Stimulated activated naive CD4-positive, alpha-beta T cell treated with Interleukin-2 at 50 U/mL for 16 hours (primary cell): ENCODE results near the gene STX1B.
"Not testable (repeated sequence)": the region's sequence is repeated elsewhere in the genome, so short reads cannot be mapped to it uniquely, and the experiment has no call there.

Experiments used
- DNase-seq: peaks from one replicate; lab custom pipeline; 2025; lab: John Stamatoyannopoulos, UW

STX1B gene

GRCh38 chr16:31010585-31011325 lies at the start of gene STX1B:
Gene STX1B (minus strand): TSS chr16:31010638. CDS start chr16:31010396, 242 bp downstream.
- peak; percentile 8 for DNase-seq

GRCh38 chr16:31055613-31056012 lies 45.2 kb upstream of the STX1B start:
- DNase-seq: no peak

DNA sequence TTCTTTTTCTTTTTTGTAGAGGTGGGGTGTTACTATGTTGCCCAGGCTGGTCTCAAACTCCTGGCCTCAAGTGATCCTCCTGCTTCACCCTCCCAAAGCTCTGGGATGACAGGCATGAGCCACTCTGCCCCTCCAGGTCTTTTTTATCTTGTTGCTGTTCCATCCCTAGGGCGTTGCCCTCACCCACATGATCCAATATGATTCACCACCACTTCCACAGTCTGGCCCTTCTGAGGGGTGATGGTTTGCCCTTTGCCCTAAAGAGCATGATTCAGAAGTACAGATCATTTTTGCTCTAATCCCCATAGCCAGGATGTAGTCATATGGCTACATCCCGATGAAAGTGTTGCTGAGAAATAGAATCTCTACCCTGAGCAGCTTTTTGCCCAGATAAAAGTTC lies 41.7 kb upstream of the STX1B start:
- no peak for DNase-seq

DNA sequence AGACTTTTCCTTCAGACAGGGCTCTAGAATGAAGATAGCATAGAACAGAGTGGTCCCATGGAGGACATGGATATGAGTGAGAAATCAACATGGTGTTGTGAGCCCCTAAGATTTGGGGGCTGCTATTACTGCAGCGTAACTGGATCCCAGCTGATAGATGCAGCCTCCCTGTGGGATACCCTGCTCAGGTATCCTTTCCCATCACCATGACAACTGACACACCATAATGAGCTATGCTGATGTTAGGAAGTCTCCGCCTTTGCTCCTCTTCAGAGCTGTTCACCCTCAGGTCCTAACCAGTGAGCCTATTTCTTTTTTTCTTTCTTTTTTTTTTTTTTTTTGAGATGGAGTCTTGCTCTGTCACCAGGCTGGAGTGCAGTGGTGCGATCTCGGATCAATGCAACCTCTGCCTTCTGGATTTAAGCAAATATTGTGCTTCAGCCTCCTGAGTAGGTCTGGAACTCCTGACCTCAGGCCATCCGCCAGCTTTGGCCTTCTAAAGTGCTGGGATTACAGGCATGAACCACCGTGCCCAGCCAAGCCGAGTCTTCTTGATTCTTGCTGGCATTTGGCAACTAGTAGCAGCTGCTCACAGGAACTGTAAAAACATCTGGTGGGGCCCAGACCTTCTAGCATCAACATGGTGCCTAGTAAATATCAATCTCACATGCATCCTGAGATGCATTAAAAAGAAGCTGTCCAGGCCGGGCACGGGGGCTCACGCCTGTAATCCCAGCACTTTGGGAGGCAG lies 40.0 kb upstream of the STX1B start:
- DNase-seq: no peak

- DNase-seq: no peak
Measured at GRCh38 chr16:31043898-31044481, 33.6 kb upstream of the STX1B start.

- DNase-seq: no peak
Measured at GRCh38 chr16:31043352-31043751, 32.9 kb upstream of the STX1B start.

DNA sequence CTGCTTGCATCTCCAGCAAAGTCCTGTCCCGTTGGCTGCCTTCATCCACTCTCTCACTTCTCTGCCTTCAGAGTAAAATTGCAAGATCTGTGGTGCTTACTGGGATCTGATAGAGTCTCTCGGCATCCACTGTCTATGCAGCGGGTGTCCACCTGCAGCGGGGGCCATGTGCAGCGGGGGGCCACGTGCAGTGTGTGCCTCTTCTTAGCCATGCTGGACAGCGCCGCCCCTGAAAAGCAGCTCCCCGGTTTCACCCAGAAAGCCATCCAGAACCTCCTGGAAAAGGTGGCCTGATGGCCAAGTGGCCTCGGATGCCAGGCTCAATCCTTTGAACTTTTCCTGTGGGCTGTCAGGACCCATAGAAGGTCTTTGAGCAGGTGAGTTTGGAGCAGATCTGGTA lies 32.4 kb upstream of the STX1B start:
- no peak for DNase-seq

GRCh38 chr16:31038993-31039392 lies 28.6 kb upstream of the STX1B start:
- no peak for DNase-seq

DNA sequence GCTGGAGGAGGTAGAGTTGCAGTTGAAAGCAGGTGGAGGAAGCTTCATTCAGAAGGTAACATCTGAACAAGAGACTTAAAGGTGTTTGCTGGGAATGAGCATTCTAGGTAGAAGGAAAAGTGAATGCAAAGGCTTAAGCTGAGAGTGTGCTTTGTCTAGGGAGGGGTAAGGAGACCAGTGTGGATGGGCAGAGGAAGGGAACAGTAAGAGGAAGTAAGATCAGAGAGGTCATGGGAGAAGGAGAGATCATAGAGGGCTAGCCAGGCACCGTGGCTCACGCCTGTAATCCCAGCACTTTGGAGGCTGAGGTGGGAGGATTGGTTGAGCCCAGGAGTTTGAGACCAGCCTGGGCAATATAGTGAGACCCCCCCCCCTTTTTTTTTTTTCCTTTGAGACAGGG lies 26.3 kb upstream of the STX1B start:
- no peak for DNase-seq

DNA sequence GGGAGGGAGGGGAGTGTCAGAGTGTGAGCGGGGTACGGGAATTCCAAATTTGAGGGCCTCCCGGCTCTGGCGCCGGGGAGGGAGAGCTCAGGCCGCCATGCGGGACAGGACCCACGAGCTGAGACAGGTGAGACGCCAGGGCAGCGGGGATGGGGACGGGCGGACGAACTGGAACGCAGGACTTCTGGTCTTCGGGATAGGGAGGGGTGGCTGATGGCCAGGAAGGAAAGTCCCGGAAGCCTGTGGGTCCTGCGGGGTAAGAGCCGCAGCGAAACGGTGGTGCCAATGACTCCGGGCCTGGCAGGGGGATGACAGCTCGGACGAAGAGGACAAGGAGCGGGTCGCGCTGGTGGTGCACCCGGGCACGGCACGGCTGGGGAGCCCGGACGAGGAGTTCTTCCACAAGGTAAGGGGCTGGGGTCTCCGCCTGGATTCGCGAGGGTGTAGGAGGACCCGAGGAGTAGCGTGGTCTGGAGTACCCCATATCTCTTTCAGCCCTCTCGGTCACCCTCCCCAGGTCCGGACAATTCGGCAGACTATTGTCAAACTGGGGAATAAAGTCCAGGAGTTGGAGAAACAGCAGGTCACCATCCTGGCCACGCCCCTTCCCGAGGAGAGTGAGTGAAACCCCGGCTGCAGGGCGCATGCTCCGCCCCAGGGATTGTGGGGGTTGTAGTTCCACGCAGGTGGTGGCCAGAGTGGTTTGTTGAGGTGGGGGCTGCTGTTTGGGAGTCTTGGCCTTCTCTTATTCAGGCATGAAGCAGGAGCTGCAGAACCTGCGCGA lies 23.5 kb upstream of the STX1B start:
- DNase-seq: peak; percentile 89

DNA sequence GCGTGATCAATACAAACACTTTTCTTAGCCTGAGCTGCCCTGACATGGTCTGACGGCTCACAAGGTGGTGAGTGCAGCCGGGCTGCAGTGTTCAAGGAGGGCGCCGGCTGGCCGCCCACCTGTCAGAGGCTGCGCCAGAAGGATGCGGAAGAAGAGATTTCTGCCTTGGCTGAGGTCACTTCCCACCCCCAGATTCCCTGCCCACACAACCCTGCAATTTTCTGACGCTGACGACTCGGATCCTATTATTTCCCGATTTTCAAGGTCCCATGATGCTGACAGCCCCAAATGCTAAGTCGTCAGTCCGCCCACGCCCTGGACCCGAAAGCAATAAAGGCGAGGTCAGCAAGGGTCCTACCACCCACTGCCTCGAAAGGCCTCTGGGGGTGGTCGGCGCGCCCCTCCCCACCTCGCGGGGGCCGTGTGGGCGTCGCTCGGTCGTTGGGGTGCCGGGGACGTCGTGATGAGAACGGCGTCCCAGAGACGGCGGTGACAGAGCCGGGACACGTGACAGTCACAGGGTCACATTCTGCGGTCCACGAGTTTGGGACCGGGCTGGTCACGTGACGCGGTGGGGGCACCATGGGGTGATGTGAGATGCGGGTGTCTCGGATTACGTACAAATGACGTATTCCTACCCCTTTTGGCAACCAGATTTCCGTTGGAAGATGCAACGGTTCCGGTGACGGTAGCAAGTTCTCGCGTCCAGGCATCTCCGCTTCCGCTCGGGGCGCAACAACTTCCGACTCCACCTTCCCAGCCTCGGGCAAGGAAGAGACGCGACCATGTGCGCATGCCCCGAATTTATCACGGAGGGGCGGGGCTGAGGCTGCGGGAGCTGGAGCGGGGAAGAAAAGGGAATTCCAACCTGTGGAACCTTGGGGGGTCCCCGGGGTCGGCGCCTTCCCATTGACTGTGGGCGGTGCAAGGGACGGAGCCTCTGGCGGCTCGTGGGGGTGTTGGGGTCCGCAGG lies 22.6 kb upstream of the STX1B start, which contains the start of gene STX4:
STX4 (plus strand) TSS at position 823 of the 973 bp plus-strand sequence. CDS start 248 bp downstream, outside the sequence.
- DNase-seq: peak; percentile 97

- no peak for DNase-seq
Measured at GRCh38 chr16:31031276-31031675, 20.8 kb upstream of the STX1B start.

DNA sequence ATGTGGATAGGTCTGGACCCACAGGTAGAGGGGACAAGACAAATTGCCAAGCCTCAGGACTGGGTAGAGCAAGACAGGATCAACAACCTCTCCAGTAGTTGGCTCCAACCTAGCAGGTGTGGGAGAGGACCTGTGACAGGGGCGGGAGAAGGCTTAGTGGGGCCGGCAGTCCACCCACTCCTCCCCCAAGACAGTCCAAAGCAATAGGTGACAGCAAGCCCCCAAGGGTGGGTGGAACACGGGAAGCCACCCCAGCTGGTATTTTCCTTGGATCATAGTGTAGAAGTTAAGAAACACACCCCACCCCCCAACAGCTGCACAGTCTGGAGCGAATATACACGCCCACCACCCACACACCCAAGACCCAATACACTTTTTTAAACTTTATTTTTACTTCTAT lies 18.8 kb upstream of the STX1B start:
- DNase-seq: no peak

DNA sequence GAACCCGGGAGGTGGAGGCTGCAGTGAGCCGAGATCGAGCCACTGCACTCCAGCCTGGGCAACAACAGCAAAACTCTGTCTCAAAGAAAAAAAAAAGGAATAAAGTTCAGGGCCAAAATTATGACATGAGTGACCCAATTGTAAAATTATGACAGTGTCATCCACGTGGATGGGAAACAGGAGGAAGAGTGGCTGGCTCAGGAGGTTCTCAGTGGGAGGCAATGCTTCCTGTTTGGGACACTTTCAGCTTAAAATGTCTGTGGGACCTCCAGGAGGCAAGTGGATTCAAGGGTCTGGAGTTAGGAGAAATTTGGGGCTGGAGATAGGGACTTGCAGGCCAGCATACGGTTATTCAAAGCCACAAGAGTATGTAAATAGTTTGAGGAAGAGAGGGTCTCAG lies 14.9 kb upstream of the STX1B start:
- no peak for DNase-seq

GRCh38 chr16:31023627-31024226 lies 13.3 kb upstream of the STX1B start:
- DNase-seq: no peak

- no peak for DNase-seq
Measured at GRCh38 chr16:31023252-31023602, 12.8 kb upstream of the STX1B start.

GRCh38 chr16:31022544-31023251 lies 12.3 kb upstream of the STX1B start:
- DNase-seq: no peak

GRCh38 chr16:31020536-31020935 lies 10.1 kb upstream of the STX1B start:
- DNase-seq: no peak

DNA sequence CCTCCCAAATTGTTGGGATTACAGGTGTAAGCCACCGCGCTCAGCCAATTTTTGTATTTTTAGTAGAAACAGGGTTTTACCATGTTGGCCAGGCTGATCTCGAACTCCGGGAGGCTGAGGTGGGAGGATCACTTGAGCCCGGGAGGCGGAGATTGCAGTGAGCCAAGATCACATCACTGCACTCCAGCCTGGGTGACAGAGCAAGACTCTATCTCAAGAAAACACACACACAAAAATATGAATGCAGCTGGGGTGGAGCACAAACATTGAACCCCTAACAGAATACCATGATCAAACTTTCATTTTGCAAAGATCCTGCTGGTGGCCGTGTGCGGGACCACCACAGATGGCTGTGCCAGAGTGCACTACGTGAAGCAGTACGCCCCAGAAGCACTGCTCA lies 7.3 kb upstream of the STX1B start:
- DNase-seq: not testable (repeated sequence)

DNA sequence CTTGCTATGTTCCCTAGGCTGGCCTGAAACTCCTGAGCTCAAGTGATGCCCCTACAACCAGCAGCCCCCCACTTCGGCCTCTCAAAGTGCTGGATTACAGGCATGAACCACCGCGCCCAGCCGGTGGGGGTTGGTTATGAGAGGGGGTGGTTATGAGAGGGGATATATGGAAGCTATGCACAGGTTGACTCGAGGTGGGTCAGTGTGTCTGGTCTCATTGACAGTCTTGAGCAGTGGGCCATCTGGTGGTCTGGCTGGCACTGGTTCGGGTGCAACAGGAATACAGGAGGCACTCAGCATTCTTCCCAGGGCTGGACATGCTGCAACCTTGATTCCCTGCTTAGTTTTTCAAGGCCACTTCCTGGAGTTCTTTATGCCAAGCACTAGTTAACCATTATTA lies 5.6 kb upstream of the STX1B start:
- no peak for DNase-seq
